ENCODE data around the gene CHST11.
"Not testable (repeated sequence)": the region's sequence is repeated elsewhere in the genome, so short reads cannot be mapped to it uniquely, and the experiment has no call there.

The CHST11 gene

DNA sequence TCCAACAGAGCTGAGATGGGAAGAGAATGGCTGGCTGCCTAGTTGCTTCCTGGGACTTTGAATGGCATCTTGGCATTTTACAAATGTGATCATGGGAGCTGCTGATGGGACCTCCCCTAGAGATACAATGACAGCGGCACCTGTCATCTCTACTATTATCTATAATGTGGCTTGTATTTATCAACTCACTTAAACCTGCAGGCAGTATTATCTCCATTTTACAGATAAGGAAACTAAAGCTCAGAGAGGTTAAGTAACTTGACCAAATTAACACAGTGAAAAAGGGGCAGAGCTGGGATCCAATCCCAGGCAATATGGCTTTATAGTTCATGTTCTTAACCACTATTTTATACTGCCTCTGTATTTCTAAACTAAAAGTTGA lies 111.7 kb downstream of the CHST11 start:
- DNase-seq, result no peak

DNA sequence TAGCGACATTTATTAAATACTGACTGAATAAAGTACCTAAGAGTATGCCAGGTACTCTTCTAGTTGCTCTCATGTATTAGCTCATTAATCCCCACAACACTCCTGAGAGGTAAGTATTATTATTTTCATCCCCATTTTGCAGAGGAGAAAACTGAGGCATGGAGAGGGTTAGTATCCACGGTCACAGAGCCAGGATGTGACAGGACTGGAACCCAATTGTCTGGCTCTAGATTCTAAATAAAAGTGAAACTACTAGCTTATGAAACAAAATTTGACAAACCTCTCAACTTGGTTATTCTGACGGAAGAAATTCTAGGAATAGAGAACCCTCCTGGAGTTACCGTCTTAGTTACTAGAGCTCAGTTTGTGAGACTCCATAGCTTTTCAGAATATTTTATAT lies 112.2 kb downstream of the CHST11 start:
- no peak for DNase-seq

DNA sequence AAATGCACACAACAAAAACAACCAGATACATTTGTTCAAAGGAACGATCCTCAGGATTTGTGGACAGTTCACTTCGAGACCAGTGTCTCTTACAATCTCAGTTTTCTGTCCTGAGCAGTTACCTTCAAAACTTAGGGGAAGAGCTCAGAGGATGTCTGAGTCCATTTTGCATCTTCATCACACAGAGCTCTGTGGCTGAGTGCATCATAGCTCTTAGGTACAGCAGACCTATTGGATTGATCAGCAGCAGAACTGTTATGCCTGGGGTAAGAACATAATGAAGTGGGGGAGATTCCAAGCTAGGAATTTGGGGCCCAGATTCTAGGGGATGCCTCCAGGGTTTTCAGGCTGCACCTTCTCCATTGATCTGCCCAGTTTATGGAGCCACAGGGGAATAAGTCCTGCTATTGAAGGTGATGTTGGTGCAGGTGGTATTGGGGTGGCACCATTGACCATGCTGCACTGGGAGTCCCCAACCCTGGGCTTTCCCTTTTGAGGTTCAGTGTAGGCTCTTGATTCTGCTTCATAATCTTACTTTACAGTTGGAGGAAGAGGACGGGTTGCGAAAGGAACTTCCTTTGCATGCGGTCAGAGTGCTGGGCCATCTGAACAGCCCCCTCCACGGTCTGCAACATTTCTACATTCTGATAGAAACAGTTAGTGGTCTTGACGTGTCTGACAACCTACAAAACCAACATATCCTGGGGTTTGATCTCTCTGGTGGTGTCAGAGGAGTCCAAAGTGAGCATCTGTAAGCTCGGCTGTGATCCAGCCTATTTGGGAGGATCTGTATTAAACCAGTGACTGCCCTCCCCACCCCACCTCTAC lies 112.8 kb downstream of the CHST11 start:
- DNase-seq, result peak; percentile 99

DNA sequence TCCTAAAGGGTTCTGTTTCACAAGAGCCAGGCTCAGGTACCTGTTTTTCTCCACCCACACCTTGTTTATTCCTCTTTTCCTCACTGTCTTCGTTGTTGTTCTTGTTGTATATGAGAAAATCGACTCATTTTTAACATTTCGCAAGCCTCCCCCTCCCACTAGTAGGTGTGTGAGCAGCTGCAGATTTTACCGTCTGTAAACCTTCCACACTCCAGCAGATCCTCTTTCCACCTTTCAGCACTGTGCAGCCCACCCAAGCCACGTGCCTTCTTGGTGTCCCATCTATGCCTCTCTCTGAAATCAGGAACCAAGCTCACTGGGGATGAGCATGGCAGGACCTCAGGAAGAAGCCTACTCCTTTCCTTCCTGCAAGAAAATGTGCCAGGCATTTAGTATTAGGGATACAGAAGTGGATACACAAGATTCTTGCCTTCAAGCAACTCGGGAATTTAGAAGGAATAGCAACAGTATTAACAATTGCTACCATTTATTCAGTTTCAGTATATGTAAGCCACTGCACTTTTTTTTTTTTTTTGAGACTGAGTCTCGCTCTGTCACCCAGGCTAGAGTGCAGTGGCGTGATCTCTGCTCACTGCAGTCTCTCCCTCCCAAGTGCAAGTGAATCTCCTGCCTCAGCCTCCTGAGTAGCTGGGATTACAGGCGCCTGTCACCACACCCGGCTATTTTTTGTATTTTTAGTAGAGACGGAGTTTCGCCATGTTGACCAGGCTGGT lies 113.6 kb downstream of the CHST11 start:
- peak; percentile 76 for DNase-seq

DNA sequence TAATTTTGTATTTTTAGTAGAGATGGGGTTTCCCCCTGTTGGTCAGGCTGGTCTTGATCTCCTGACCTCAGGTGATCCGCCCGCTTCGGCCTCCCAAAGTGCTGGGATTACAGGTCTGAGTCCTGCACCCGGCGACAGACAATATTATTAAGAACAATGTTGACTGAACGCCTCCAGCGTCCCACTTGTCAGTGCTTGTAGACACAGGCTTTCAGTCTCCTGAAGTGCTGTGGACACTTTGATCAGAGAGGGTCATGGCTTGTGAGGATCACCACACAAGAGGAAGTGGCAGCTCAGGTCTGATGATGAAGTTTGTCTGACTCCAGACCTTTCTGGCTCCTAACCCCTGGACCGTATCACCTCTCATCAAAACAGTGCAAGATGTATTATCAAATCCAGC lies 114.6 kb downstream of the CHST11 start:
- no peak for DNase-seq

DNA sequence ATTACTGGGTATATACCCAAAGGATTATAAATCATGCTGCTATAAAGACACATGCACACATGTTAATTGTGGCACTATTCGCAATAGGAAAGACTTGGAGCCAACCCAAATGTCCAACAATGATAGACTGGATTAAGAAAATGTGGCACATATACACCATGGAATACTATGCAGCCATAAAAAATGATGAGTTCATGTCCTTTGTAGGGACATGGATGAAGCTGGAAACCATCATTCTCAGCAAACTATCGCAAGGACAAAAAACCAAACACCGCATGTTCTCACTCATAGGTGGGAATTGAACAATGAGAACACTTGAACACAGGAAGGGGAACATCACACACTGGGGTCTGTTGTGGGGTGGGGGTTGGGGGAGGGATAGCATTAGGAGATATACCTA lies 117.6 kb downstream of the CHST11 start:
- DNase-seq, result not testable (repeated sequence)

DNA sequence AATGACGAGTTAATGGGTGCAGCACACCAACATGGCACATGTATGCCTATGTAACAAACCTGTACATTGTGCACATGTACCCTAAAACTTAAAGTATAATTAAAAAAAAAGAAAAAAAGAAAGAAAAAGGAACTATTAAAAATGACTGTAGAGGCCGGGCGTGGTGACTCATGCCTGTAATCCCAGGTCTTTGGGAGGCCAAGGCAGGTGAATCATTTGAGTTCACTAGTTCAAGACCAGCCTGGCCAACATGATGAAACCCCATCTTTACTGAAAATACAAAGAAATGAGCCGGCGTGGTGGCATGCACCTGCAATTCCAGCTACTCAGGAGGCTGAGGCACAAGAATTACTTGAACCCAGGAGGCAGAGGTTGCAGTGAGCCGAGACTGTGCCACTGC lies 118.0 kb downstream of the CHST11 start:
- DNase-seq, result not testable (repeated sequence)

DNA sequence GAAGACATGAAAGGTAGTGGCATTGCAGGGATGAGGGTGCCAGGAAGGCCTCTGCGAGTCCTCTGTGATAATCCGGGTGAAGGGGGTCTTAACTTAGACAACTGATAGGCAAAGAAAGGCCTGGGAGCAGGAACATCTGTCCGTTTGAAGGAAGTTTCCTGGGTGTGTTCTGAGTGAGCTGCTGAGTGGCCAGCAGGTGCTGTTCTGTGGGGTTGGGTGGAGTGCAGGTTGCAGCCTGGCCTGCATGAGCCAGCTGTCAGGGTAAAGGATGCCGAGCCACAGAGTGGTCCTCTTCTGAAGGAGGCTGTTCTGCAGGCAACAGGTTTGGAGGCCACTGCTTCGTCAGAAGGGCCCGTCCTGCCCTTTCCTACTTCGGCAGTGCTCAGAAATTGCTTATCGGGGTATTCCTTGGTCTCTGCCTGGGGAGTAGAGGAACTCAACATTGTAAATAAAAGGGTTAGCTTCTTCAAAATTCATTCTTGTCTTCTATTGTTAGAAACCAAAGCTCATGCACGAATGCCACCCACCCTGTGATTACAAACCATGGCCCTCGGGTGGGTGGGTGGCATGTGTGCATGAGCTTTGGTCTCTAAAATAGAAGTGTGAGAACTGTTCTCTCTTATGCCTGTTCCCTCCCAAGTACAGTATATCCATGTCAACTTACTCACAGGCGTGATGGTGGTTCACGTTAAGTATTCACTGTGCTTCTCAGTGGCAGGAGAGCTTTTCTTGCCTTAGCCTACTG lies 118.9 kb downstream of the CHST11 start:
- no peak for DNase-seq

DNA sequence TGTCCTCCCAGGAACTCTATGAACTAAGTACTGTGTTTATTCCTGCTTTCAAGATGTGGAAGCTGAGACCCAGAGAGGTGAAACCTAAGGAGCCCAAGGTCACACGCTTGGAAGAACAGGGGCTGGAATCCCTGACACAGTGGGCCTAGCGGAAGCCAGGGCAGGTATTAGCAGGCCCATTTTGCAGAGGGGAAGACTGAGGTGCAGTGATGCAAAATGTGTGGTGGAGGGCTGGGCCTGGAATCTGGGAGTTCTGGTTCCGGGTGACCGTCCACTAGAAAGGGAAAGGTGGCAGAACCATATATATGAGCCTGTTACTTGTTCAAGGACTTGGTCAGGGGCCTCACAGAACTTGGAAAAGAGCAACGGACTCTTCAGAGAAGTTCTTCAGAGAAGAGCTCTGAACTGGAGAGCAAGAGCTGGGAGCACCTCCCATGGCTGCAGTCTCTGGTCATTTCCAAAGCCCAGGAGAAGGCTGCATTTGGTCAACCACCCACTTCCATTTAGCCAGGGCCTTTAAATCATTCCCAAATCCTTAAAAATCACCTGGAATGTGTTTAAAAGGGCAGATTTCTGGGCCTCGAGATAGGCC lies 119.5 kb downstream of the CHST11 start:
- DNase-seq, result no peak

DNA sequence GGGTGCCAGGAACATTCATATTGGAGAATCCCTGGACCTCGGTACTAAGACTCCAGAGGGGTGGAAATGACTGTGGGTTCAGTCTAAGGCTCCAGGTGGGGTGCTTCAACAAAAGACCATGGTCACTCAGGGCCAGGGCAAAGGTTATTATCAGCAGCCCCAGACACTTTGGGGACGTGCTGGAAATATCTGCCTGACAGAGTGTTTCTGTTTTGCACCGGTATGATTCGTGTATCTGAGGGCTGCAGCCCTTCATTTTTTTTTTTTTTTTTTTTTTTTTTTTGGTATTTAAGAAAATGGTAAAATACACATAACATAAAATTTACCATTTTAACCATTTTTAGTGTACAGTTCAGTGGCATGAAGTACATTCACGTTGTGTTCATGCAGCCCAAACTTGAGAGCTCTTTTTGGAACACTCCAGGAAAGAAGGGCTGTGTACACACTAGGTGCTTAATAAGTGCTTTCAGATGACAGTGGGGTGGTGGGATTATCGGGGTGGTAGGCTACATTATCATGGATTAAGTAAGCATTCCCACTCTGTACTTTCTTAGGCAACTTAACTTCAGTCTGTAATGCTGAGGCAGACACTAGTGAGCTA lies 120.3 kb downstream of the CHST11 start:
- no peak for DNase-seq

DNA sequence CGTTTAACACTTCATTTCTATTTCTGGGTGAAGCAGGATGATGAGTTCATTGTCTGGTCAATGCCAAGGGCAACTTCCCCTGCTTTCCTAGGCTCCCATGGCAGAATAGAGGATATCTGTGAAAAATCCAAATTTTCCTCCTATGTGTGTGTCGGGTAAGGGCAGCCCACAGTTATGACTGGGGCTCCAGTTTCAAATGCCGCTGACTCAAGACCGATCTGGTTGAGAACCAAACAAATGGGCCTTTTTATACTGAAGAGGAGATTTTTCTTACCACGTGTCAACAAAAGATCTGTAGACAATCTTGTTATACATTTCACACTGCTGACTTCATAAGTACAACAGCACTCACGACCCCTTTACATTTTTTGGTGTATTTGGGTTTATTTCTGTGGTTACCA lies 120.8 kb downstream of the CHST11 start:
- no peak for DNase-seq

DNA sequence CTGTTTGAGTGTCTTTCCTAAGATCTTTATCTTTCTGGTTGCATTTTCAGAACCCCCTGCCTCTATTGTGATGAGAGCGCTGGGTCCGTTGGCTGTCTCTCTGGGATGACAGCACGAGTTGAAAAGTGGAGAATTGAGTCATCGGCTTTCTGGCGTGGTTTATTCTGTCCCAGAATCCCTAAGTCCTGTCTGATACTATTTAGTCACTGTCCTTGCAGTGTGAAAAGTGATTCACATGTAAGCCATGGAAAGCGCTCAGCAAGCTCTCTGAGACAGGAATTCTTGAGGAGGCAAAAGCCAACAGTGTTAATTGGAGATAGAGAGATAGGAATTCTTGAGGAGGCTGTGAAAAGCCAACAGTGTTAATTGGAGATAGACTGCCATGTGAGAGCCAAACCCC lies 121.7 kb downstream of the CHST11 start:
- no peak for DNase-seq

DNA sequence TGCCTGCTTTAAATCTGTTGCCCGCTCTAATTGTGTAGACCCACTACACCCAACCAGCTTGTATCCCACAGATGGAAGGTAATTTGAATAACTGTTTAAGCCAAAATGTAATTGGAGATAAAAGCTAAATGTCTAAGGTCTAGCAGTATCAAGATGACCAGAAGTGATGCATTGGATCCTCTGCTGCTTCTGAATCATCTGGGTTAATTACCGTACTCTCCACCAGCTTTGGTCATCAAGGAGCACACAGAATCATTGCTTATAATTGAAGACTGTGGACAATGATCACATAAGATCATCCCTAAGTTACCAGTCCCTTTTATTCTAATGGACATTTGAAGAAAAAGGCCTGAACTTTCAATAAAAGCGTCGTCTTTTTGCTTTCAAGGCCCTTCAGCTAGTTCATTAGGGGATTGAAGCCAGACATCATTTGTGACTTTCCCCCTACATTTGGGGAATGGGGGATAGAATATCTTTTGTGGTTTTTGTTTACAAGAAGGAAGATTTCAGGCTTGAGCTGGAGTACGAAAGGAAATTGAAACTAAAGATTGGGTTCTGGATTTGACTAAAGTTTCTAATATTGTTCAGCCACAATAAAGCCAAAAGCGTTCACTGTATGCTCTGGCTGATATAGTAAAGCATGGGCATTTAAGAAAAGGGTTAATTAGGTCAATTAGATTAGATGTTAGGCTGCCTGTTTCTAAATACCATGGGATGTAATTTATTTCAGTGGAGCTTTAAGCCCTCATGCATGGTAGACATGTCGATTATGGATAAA lies 123.2 kb downstream of the CHST11 start:
- no peak for DNase-seq

DNA sequence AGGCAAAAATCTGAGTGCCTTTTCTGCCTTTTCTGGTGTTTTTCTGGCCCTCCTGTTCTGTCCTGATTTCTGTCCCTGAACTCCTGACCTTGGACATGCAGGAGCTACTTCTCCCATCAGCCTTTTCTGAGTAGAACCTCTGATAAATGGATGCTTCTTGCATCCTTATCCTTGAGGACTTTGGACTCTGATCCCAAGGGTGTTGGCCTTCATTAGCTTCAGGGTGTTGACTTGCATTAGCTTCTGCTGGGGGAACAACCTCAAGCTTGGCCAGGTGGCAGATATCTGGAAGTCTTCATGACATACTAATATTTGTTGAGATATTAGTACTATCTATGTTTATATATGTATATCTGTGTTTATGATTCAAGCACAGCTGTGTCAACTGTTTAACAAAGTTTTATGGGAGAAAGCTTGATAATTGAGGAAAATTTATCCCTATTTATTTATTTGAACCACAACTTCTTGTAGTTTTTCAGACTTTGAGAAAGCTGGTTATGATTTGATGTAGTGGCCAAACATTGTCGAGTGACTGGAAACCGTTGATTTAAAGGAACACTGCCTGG lies 124.3 kb downstream of the CHST11 start:
- DNase-seq, result no peak

DNA sequence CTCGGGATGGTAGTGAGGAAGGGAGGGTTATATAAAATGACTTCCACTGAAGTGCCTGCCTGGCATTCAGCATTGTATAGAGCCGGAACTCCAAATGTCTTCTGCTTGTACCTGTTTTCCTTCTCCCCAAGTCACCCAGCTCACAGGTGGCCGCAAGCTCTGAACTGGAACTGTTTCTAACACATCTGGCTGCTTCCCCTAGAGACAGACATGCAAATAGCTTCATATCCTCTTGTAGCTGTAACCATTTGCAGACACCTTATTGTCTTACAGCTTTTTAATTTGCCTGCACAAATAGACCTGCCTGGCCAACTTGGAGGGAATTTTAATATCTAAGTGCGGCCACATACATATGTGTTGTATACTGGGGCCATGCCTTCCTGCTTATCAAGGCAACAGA lies 126.0 kb downstream of the CHST11 start:
- no peak for DNase-seq

DNA sequence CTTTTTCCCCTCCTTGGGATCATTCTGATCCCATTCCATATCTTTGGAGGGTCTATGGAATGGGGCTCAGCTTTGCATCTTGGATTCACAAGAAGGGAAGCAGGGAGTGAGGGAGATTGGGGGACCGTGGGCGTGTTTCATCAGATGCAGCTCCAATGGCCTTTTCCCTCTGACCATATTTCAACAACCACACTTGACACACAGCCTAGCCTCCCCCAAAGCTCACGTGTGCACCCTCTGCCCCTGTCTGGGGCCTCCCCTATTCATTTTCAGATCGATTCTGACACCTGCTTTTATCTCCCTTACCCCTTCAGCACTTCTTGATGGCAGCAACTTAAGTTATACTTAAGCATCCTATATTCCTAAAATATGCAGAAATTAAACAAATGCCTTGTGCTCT lies 126.6 kb downstream of the CHST11 start:
- no peak for DNase-seq

DNA sequence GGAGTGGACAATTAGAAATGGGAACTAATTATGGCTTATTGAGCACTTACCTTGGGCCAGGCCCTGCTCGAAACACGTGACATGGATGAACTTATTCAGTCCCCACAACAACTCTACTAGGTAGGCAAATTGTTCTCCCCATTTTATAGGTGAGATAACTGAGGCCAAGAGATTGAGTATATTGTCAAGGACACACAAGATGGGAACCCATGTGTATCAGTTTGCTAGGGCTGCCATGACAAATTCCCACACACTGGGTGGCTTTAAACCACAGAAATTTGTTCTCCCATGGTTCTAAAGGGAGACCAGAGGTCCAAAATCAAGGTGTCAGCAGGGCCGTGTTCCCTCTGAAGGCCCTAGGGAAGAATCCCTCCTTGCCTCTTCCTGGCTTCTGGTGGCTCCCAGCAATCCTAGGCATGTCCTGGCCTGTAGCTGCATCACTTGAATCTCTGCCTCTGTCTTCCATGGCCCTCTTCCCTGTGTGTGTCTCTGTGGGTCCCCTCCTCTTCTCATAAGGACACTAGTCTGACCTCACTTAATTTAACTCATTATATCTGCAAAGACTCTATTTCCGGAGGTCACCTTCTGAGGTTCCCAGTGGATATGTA lies 128.8 kb downstream of the CHST11 start:
- no peak for DNase-seq

DNA sequence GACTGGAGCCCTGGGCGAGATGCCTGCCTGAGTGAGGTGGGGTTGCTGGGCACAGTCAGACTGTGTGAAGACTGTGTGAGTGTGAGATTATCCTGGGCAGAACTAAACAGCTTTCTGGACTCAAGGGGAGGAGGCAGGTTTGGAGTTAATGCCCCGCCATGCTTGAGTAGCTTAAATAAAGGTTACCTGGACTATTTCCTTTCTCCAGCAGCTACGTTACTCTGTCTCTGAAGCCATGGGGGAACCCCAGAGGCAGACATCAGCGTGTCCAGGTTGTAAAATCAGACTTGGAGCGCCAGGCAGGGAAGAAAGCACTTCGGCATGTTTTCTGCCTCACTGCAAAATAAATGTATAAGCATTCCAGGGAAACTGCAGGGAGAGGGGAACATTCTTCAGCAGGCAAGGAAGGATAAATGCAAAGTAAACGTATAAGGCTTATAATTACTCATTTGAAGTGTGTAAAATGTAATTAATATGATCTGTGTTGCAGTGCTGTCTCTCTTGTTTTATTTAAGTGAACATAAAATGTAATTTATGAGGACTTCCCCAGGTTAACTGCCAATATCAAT lies 129.7 kb downstream of the CHST11 start:
- no peak for DNase-seq

DNA sequence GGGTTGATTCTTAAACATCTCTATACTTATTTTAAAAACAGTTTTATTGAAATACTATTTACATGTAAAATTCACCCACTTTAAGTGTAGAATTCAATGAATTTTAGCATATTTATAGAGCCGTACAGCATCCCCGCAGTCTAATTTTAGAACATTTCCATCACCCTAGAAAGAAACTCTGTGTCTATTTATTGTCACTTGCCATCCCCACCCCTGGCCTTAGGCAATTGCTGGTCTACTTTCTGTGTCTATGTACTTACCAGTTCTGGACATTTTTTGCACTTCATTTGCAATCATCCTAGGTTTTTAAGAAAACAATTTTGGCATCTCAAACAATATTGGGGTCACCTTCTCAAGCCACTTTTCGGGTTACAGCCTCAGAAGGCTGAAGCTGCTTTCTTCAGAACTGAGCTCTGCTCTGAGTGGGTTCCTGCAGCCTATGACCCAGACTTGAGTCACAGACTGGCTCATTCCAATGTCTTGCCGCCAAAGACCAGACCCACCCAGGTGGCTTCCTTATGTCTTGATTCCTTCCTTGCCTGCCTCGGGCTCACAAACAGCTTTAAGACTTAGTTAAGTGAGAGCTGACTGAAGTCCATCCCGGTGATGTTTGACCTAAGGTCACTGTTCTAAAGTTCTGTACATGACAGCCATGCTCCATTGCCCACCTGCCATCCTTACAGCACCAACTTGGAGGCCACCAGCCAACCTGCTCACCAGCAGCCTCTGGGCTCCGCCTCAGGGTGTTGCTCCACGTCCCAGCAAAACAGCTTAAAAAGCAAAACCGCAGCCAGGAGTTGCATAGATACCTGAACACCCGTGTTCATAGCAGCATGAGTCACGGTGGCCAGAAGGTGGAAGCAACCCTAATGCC lies 131.5 kb downstream of the CHST11 start:
- DNase-seq, result no peak

Data from GF-D8 (cell line).